Measurements from ENCODE around the gene MAST2. TPM values are rescaled to one million over a fixed set of nuclear protein-coding genes. Genes with fewer than 3 reads are reported as not detected.
"Not testable (repeated sequence)": the region's sequence is repeated elsewhere in the genome, so short reads cannot be mapped to it uniquely, and the experiment has no call there.

The MAST2 gene
- total and polyA plus RNA-seq, 3 donors from 2014 or later, result 88.4 to 158 (median 113) TPM

DNA sequence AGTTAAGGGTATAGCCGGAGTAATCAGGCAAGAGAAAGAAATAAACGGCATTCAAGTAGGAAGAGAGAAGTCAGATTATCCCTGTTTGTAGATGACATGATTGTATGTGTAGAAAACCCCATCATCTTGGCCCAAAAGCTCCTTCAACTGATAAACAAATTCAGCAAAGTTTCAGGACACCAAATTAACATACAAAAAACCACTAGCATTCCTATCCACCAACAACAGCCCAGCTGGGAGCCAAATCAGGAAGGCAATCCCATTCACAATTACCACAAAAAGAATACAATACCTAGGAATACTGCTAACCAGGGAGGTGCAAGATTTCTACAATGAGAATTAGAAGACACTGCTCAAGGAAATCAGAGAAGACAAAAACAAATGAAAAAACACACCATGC, 45.3 kb downstream of the MAST2 start:
- intact Hi-C loops (cut with DNase I; ENCODE audit: low total_unique reads), result no loop called here
- Histone ChIP-seq H3K27ac (no peak overlapping the region), H3K9me3 (no peaks in the 10 kb centered on the region), H3K36me3 (ENCODE audit: low read depth, missing control alignments) (no peaks in the 10 kb centered on the region), H3K4me1 (no peaks in the 10 kb centered on the region), H3K4me3 (no peak overlapping the region), H3K27me3 (no peaks in the 10 kb centered on the region)
- no peak for DNase-seq
- WGBS, 2 donors, result 94 to 96% methylated on average over 2 of the region's 2 CpGs
- TF ChIP-seq, protein P1, sequence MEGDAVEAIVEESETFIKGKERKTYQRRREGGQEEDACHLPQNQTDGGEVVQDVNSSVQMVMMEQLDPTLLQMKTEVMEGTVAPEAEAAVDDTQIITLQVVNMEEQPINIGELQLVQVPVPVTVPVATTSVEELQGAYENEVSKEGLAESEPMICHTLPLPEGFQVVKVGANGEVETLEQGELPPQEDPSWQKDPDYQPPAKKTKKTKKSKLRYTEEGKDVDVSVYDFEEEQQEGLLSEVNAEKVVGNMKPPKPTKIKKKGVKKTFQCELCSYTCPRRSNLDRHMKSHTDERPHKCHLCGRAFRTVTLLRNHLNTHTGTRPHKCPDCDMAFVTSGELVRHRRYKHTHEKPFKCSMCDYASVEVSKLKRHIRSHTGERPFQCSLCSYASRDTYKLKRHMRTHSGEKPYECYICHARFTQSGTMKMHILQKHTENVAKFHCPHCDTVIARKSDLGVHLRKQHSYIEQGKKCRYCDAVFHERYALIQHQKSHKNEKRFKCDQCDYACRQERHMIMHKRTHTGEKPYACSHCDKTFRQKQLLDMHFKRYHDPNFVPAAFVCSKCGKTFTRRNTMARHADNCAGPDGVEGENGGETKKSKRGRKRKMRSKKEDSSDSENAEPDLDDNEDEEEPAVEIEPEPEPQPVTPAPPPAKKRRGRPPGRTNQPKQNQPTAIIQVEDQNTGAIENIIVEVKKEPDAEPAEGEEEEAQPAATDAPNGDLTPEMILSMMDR (IDR thresholded peaks at IDR 0.05), result no peak
- TF ChIP-seq POLR2A (IDR thresholded peaks at IDR 0.05), result no peak

DNA sequence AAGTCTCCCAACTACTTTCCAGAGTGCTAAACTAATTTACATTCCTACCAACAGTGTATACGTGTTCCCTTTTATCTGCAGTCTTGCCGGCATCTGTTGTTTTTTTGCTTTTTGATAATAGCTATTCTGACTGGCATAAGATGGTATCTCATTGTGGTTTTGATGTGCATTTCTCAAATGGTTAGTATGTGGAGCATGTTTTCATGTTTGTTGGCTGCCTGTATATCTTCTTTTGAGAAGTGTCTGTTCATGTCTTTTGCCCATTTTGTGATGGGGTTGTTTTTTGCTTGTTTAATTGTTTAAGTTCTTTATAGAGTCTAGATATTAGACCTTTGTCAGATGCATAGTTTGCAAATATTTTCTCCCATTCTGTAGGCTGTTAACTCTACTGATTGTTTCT, 46.6 kb downstream of the MAST2 start:
- H3K27me3 ChIP-seq, result no peaks in the 10 kb centered on the region
- 96 to 97% methylated on average over 2 of the region's 2 CpGs for WGBS, 2 donors
- no peaks in the 10 kb centered on the region for H3K4me1 ChIP-seq
- H3K9me3 ChIP-seq, result no peaks in the 10 kb centered on the region
- intact Hi-C loops (cut with DNase I; ENCODE audit: low total_unique reads), result no loop called here
- H3K36me3 ChIP-seq (ENCODE audit: low read depth, missing control alignments), result no peaks in the 10 kb centered on the region
- H3K27ac ChIP-seq, result no peak overlapping the region
- TF ChIP-seq, protein P1 (IDR thresholded peaks at IDR 0.05), result no peak
- TF ChIP-seq POLR2A (IDR thresholded peaks at IDR 0.05), result no peak
- H3K4me3 ChIP-seq, result no peak overlapping the region
- no peak for DNase-seq

DNA sequence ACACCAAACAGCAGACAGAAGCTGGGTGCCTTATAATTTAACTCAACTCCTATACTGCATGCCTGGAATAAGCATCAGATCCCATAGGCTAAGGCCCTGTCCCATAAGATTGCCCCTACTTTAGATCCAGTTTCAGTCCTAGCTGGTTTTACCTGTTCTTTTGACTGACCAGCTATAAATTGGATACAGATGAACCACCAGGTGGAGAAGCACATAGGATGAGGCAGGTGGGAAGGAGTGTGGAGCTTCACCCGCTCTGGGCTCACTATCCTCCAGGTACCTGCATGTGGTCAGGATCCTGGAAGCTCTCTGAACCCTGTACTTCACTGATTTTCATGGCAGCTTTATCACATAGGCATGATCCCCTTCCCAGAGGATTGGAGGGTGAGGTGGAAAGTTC, 51.3 kb downstream of the MAST2 start:
- TF ChIP-seq POLR2A (IDR thresholded peaks at IDR 0.05), result no peak
- TF ChIP-seq, protein P1 (IDR thresholded peaks at IDR 0.05), result no peak
- DNase-seq, result no peak
- no peaks in the 10 kb centered on the region for H3K27me3 ChIP-seq
- H3K27ac ChIP-seq, result no peak overlapping the region
- no peaks in the 10 kb centered on the region for H3K36me3 ChIP-seq (ENCODE audit: low read depth, missing control alignments)
- no peak overlapping the region for H3K4me3 ChIP-seq
- H3K9me3 ChIP-seq, result no peaks in the 10 kb centered on the region
- intact Hi-C loops (cut with DNase I; ENCODE audit: low total_unique reads), result no loop called here
- WGBS, 2 donors, result 91 to 100% methylated on average over 1 of the region's 1 CpG
- no peaks in the 10 kb centered on the region for H3K4me1 ChIP-seq

DNA sequence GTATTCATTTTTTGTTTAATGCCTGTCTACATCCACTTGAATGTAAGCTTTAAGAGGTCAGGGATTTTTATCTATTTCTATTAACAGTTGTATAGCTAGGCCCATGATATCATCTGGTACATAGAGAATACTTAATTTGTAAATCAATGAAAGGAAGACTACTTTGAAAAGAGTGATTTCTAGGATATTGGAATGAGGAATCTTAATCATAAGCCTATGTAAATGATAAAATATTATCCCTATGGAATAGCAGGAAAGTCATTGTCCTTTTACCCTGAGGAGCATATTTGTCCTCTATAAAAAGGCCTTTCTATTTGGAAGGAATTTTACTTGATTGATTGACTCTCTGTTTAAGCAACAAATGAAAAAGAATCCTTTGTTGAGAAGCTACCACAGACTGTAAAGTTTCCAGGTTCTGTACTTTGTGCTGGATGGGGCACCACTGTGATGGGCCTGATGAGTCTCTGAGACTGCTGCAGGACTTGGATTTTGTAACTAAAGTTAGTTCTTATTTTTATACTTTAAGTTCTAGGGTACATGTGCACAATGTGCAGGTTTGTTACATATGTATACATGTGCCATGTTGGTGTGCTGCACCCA, 53.8 kb downstream of the MAST2 start:
- intact Hi-C loops (cut with DNase I; ENCODE audit: low total_unique reads), result no loop called here
- TF ChIP-seq POLR2A (IDR thresholded peaks at IDR 0.05), result no peak
- TF ChIP-seq, protein P1 (IDR thresholded peaks at IDR 0.05), result no peak
- no peaks in the 10 kb centered on the region for H3K27me3 ChIP-seq
- H3K36me3 ChIP-seq (ENCODE audit: low read depth, missing control alignments), result no peaks in the 10 kb centered on the region
- H3K27ac ChIP-seq, result no peak overlapping the region
- H3K4me1 ChIP-seq, result no peaks in the 10 kb centered on the region
- H3K9me3 ChIP-seq, result no peaks in the 10 kb centered on the region
- no peak overlapping the region for H3K4me3 ChIP-seq
- no peak for DNase-seq

DNA sequence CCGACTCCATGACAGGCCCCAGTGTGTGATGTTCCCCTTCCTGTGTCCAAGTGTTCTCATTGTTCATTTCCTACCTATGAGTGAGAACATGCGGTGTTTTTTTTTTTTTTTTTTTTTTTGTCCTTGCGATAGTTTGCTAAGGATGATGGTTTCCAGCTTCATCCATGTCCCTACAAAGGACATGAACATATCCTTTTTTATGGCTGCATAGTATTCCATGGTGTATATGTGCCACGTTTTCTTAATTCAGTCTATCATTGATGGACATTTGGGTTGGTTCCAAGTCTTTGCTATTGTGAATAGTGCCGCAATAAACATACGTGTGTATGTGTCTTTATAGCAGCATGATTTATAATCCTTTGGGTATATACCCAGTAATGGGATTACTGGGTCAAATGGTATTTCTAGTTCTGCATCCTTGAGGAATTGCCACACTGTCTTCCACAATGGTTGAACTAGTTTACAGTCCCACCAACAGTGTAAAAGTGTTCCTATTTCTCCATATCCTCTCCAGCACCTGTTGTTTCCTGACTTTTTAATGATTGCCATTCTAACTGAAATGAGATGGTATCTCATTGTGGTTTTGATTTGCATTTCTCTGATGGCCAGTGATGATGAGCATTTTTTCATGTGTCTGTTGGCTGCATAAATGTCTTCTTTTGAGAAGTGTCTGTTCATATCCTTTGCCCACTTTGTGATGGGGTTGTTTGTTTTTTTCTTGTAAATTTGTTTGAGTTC, 54.5 kb downstream of the MAST2 start:
- H3K27ac ChIP-seq; H3K4me3 ChIP-seq; H3K9me3 ChIP-seq; DNase-seq; H3K27me3 ChIP-seq; H3K4me1 ChIP-seq; intact Hi-C loops (cut with DNase I; ENCODE audit: low total_unique reads); H3K36me3 ChIP-seq (ENCODE audit: low read depth, missing control alignments): not testable (repeated sequence)
- WGBS, 2 donors, result 95 to 97% methylated on average over 6 of the region's 6 CpGs

Data from testis (tissue), 3 donors.